ENCODE results near the gene VWC2. TPM values are rescaled to one million over a fixed set of nuclear protein-coding genes. Genes with fewer than 3 reads are reported as not detected.

Gene VWC2
- total and polyA plus RNA-seq, 2 of the 13 experiments (the other 11 are each of a cell fraction or from before 2014, with no cell fraction given) = not detected

- TF ChIP-seq KDM2A (CRISPR knock-in tag; IDR thresholded peaks at IDR 0.05; ENCODE audit: borderline replicate concordance, low read depth) = no peak
- TF ChIP-seq PAX8 (CRISPR knock-in tag; IDR thresholded peaks at IDR 0.05; ENCODE audit: borderline replicate concordance) = no peak
- no peak overlapping the region for H3K4me3 ChIP-seq (replicated peaks in 1 of 3; ENCODE audit: insufficient read depth in 1 of 3, low read depth in 2 of 3, low read length in 3 of 3)
- peaks cover 45% of the 10 kb centered on the region for H3K9me3 ChIP-seq (ENCODE audit: low read length)
- POLR2A ChIA-PET = no interaction called here
- no peaks in the 10 kb centered on the region for H4K20me1 ChIP-seq (ENCODE audit: insufficient read depth, low read length)
- H3K9ac ChIP-seq (ENCODE audit: insufficient read depth, low read depth, low read length) = no peak overlapping the region
- 3% methylated on average over 2 of the region's 2 CpGs for WGBS (ENCODE audit: low lambda C conversion rate)
- H3K79me2 ChIP-seq (ENCODE audit: insufficient read depth, low read length) = no peaks in the 10 kb centered on the region
- no peaks in the 10 kb centered on the region for H3K27me3 ChIP-seq (ENCODE audit: control insufficient read depth in 1 of 2, insufficient read depth in 2 of 2, low read length in 2 of 2)
- no peak for ATAC-seq
- intact Hi-C loops (cut with micrococcal nuclease; ENCODE audit: unreplicated experiment) = no loop called here
- FAIRE-seq = no peak
- H3K4me1 ChIP-seq (ENCODE audit: insufficient read depth, low read length) = no peaks in the 10 kb centered on the region
- H3K27ac ChIP-seq (ENCODE audit: extremely low read length, insufficient read depth, low read length) = no peak overlapping the region
- no peak overlapping the region for H3K4me2 ChIP-seq (ENCODE audit: low read depth, low read length)
- no peak for DNase-seq (ENCODE audit: low spot score)
- BruUV-seq (replicated peaks) = no TSS peak
- H3K36me3 ChIP-seq (replicated peaks in 1 of 2; ENCODE audit: control insufficient read depth in 1 of 2, insufficient read depth in 2 of 2, low read length in 2 of 2) = no peaks in the 10 kb centered on the region
- CTCF ChIA-PET (ENCODE audit: low intra/inter-chr PET ratio, low total read pairs) = no interaction called here
- in situ Hi-C loops (cut with HindIII; ENCODE audit: extremely low pct_ligation_motif_present, low pct_unique_long_range_greater_than_20kb) = no loop called here
- H2AFZ ChIP-seq (ENCODE audit: low read length) = no peak overlapping the region
Measured at GRCh38 chr7:49937608-49938007, 164.2 kb downstream of the VWC2 start.

Measured in HepG2 (cell line).